Measurements from ENCODE around the gene KASH5. TPM values are rescaled to one million over a fixed set of nuclear protein-coding genes. Genes with fewer than 3 reads are reported as not detected.

Gene KASH5
- total RNA-seq, 5 donors from 2014 or later (not counting 1 experiment from before 2014, with no cell fraction given), result 0.25 to 0.26 TPM; not detected in 3

DNA sequence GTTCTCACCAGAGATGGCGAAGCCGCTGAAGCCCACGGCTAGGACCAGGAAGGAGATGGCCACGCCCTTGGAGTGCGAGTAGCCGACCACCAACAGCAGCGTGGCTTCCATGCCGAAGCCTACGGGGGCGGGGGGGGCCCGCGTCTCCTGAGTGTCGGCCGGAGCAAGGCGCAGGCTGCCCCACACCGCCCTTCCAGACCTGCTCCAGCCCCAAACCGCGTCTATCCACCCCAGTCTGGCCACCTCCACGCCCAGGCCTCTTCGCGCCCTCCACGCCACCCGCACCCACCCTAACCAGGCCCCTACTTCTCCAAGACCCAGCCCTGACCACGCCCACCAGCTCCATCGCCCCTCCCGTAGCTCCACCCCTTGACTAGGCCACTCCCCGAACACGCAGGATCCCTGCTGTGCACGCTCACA is 43.3 kb downstream of the KASH5 start:
- Histone ChIP-seq H3K27ac (ENCODE audit: low read length) (no peak overlapping the region), H3K9me3 (no peaks in the 10 kb centered on the region), H3K36me3 (ENCODE audit: control insufficient read depth in 2 of 2, extremely low read depth in 1 of 2, insufficient read depth in 1 of 2, low read length in 1 of 2) (no peaks in the 10 kb centered on the region), H3K27me3 (replicated peaks in 1 of 2; ENCODE audit: control insufficient read depth in 2 of 2, extremely low read depth in 1 of 2, insufficient read depth in 2 of 2, low read length in 1 of 2) (peaks cover 11 to 100% of the 10 kb centered on the region in 2 experiments), H3K4me3 (ENCODE audit: control insufficient read depth in 1 of 2, extremely low read depth in 1 of 2, low read length in 1 of 2) (no peak overlapping the region), H3K4me1 (ENCODE audit: control insufficient read depth in 1 of 2, extremely low read depth in 1 of 2, insufficient read depth in 2 of 2, low read length in 2 of 2) (peaks cover 7 to 59% of the 10 kb centered on the region in 2 experiments)
- peak in 1 of 4 experiments; percentile 48 for ATAC-seq (replicated peaks in 1 of 4)
- DNase-seq, result peak in 2 of 35 experiments; percentile 29 to 54
- Mint-ChIP-seq H3K4me3 (no peak overlapping the region), H3K9me3 (no peaks in the 10 kb centered on the region), H3K27me3 (peaks cover 70 to 92% of the 10 kb centered on the region in 2 donors), H3K27ac (no peak overlapping the region), H3K36me3 (peaks cover 6% of the 10 kb centered on the region), H3K4me1 (peaks cover 41 to 52% (median 49%) of the 10 kb centered on the region in 3 donors)
- WGBS (ENCODE audit: insufficient coverage), result 39% methylated on average over 24 of the region's 29 CpGs
- ChIA-PET POLR2A (no interaction called here), CTCF (interaction anchor here in 1 of 2 donors (0.6 kb wide), 1 partner anchor 118 kb away, joined by 10 read pairs; no protein-coding TSS in a partner anchor)

DNA sequence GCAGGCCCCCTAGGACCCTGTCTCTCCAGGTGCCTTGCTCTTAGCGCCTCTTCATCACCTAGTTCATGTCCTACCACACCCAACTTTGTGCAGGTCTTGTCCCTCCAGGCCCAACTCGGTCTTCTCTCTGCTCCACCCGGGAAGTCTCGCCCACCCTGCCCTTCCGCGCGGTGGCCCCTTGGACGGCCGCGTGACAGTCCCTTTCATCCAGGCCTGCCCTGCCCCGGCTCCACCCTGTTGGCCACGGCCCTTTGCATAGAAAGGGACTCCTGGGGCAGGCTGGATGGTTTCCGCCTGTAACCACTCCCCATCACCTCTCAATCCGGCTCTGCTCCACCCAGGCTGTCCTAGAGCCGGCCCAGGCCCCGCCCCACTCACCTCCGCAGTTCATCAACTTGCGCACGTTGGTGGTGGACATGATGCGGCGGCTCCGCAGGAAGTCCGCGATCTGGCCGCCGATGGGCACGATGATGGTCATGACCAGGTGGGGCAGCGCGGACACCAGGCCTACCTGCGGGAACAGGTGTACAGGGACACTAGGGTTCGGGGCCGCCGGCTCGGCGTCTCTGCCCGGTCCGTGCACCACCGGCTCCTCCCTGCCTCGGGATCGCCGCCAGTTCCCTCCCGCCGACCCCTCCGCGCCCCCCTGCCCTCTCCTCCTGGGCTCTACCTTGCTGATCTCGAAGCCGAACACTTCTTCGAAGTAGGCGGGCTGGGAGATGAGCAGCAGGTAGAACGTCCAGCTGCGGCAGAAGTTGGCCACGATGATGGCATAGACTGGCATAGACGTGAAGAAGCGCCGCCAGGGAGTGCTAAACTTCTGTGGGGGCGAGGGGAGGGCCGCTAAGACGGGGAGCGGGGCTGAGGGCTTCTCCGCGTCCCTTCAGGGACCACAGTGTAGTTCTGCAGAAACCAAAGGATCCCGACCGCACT is 44.4 kb downstream of the KASH5 start:
- Mint-ChIP-seq H3K9me3 (no peaks in the 10 kb centered on the region), H3K36me3 (no peaks in the 10 kb centered on the region), H3K4me3 (peak overlapping the region in 1 of 3 donors; percentile 42), H3K27me3 (peaks cover 68 to 92% of the 10 kb centered on the region in 2 donors), H3K27ac (peak overlapping the region in 1 of 2 donors; percentile 19), H3K4me1 (peaks cover 37 to 52% (median 45%) of the 10 kb centered on the region in 3 donors)
- Histone ChIP-seq H3K27me3 (replicated peaks in 1 of 2; ENCODE audit: control insufficient read depth in 2 of 2, extremely low read depth in 1 of 2, insufficient read depth in 2 of 2, low read length in 1 of 2) (peaks cover 11 to 100% of the 10 kb centered on the region in 2 experiments), H3K36me3 (ENCODE audit: control insufficient read depth in 2 of 2, extremely low read depth in 1 of 2, insufficient read depth in 1 of 2, low read length in 1 of 2) (no peaks in the 10 kb centered on the region), H3K4me1 (ENCODE audit: control insufficient read depth in 1 of 2, extremely low read depth in 1 of 2, insufficient read depth in 2 of 2, low read length in 2 of 2) (peaks cover 7 to 60% of the 10 kb centered on the region in 2 experiments), H3K27ac (ENCODE audit: low read length) (no peak overlapping the region), H3K9me3 (no peaks in the 10 kb centered on the region), H3K4me3 (ENCODE audit: control insufficient read depth in 1 of 2, extremely low read depth in 1 of 2, low read length in 1 of 2) (peak overlapping the region in 1 of 2 donors; percentile 32)
- POLR2A ChIA-PET, result no interaction called here
- DNase-seq (peak in 4 of 35 experiments; percentile 29 to 50 (median 34)), ATAC-seq (replicated peaks in 1 of 4) (peak; percentile 57 to 61 (median 60))
- WGBS (ENCODE audit: insufficient coverage), result 17% methylated on average over 54 of the region's 63 CpGs
- CTCF ChIA-PET, result no interaction called here

DNA sequence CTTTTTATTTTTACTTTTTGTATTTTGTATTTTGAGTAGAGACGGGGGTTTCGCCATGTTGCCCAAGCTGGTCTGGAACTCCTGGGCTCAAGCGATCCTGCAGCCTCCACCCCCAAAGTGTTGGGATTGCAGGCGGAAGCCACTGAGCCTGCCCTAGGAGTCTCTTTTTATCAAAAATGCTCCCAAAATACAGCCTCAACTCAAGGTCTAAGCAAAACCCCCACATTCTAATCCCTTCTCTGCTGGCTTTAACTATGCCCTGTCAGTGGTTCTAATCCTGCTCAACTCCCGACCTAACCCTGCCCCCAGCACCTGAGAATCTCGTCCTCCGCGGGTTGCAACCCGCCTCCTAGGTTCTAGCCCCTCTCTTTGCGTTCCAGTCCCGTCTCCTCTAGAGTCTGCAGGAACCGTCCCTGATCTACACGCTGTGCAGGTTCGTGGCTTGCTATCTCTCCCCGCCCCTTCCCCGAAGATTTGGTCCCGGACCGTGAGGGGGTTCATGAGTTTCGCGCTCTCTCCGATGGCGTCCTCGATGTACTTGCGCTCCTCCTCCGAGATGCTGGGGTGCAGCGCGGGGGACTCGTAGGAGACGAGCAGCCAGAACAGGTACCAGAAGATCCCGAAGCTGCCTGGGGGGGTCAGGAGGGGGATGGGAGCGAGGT is 45.3 kb downstream of the KASH5 start:
- CTCF ChIA-PET, result no interaction called here
- 25% methylated on average over 15 of the region's 31 CpGs for WGBS (ENCODE audit: insufficient coverage)
- peak overlapping the region in 2 of 3 donors; percentile 9 to 56 for H3K4me3 Mint-ChIP-seq

DNA sequence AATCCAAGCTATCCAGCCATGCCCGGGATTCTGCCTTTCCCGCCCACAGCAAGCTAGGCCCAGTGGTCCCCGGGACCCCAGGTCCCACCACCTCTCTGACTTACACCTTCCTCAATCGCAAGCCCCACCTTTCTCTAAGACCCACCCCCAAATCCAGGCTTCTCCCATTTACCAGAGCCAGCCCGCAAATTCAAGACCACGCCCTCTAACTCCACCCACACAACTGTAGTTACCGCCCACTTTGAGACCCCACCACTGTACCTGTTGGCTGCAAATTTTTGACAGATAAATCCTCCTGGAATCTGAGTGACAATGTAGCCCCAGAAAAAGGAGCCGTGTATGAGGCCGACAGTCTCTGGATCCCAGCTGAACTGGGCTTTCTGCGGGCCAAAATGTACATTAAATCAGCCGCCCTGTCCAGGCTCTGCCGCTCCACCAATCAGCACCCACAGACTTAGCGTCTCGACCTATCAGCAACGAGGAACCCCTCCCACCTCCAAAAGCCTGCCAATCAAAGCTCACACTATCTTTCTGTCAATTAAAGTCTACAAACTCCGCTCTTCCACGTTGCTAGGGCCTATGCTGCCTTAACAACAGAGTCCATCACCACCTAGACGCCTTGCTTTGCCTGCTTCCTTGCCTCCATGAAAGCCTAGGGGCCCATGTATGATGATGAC is 47.0 kb downstream of the KASH5 start:
- Histone ChIP-seq H3K9me3 (no peaks in the 10 kb centered on the region), H3K27ac (ENCODE audit: low read length) (no peak overlapping the region), H3K27me3 (replicated peaks in 1 of 2; ENCODE audit: control insufficient read depth in 2 of 2, extremely low read depth in 1 of 2, insufficient read depth in 2 of 2, low read length in 1 of 2) (peaks cover 19 to 98% of the 10 kb centered on the region in 2 experiments), H3K4me3 (ENCODE audit: control insufficient read depth in 1 of 2, extremely low read depth in 1 of 2, low read length in 1 of 2) (no peak overlapping the region), H3K4me1 (ENCODE audit: control insufficient read depth in 1 of 2, extremely low read depth in 1 of 2, insufficient read depth in 2 of 2, low read length in 2 of 2) (peaks cover 5 to 46% of the 10 kb centered on the region in 2 experiments), H3K36me3 (ENCODE audit: control insufficient read depth in 2 of 2, extremely low read depth in 1 of 2, insufficient read depth in 1 of 2, low read length in 1 of 2) (no peaks in the 10 kb centered on the region)
- Mint-ChIP-seq H3K36me3 (no peaks in the 10 kb centered on the region), H3K27me3 (peaks cover 79 to 96% of the 10 kb centered on the region in 2 donors), H3K27ac (no peak overlapping the region), H3K4me3 (no peak overlapping the region), H3K9me3 (no peaks in the 10 kb centered on the region), H3K4me1 (peaks cover 27 to 51% (median 34%) of the 10 kb centered on the region in 3 donors)
- ATAC-seq (replicated peaks in 1 of 4), result no peak
- no peak for DNase-seq
- ChIA-PET CTCF (no interaction called here), POLR2A (interaction anchor here in 1 of 2 donors (0.5 kb wide), 1 partner anchor 242 kb away, joined by 3 read pairs; the partner anchor contains the start of gene PRMT1)
- WGBS (ENCODE audit: insufficient coverage), result 91% methylated on average over 17 of the region's 18 CpGs

More for the DNA sequence above, 45.3 kb downstream of the KASH5 start:
- H3K9me3 ChIP-seq, result no peaks in the 10 kb centered on the region
- POLR2A ChIA-PET, result no interaction called here
- H3K36me3 ChIP-seq (ENCODE audit: control insufficient read depth in 2 of 2, extremely low read depth in 1 of 2, insufficient read depth in 1 of 2, low read length in 1 of 2), result no peaks in the 10 kb centered on the region
- Mint-ChIP-seq H3K27me3 (peaks cover 73 to 93% of the 10 kb centered on the region in 2 donors), H3K27ac (peak overlapping the region in 1 of 2 donors; percentile 47), H3K36me3 (no peaks in the 10 kb centered on the region), H3K9me3 (no peaks in the 10 kb centered on the region), H3K4me1 (peaks cover 30 to 53% (median 39%) of the 10 kb centered on the region in 3 donors)
- ATAC-seq (replicated peaks in 1 of 4) (no peak), DNase-seq (no peak)
- H3K4me3 ChIP-seq (ENCODE audit: control insufficient read depth in 1 of 2, extremely low read depth in 1 of 2, low read length in 1 of 2), result no peak overlapping the region
- peaks cover 11 to 100% of the 10 kb centered on the region in 2 experiments for H3K27me3 ChIP-seq (replicated peaks in 1 of 2; ENCODE audit: control insufficient read depth in 2 of 2, extremely low read depth in 1 of 2, insufficient read depth in 2 of 2, low read length in 1 of 2)
- H3K27ac ChIP-seq (ENCODE audit: low read length), result no peak overlapping the region
- H3K4me1 ChIP-seq (ENCODE audit: control insufficient read depth in 1 of 2, extremely low read depth in 1 of 2, insufficient read depth in 2 of 2, low read length in 2 of 2), result peaks cover 5 to 51% of the 10 kb centered on the region in 2 experiments

DNA sequence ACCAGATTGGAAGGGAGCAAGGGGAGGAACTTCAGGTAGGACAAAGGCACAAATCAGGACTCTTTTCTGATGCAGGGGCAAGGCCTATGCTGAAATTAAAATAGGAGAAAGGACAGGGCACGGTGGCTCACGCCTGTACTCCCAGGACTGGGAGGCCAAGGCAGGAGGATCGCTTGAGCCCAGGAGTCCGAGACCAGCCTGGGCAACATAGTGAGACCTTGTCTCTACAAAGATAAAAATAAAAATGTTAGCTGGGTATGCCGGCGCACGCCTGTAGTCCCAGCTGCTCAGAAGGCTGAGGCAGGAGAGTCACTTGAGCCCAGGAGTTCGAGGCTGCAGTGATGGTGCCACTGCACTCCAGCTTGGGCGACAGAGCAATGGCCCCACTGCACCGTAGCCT is 47.6 kb downstream of the KASH5 start:
- no peaks in the 10 kb centered on the region for H3K9me3 Mint-ChIP-seq
- Histone ChIP-seq H3K27ac (ENCODE audit: low read length) (no peak overlapping the region), H3K36me3 (ENCODE audit: control insufficient read depth in 2 of 2, extremely low read depth in 1 of 2, insufficient read depth in 1 of 2, low read length in 1 of 2) (no peaks in the 10 kb centered on the region), H3K9me3 (no peaks in the 10 kb centered on the region), H3K4me3 (ENCODE audit: control insufficient read depth in 1 of 2, extremely low read depth in 1 of 2, low read length in 1 of 2) (no peak overlapping the region), H3K27me3 (replicated peaks in 1 of 2; ENCODE audit: control insufficient read depth in 2 of 2, extremely low read depth in 1 of 2, insufficient read depth in 2 of 2, low read length in 1 of 2) (peaks cover 22 to 98% of the 10 kb centered on the region in 2 experiments), H3K4me1 (ENCODE audit: control insufficient read depth in 1 of 2, extremely low read depth in 1 of 2, insufficient read depth in 2 of 2, low read length in 2 of 2) (peaks cover 5 to 49% of the 10 kb centered on the region in 2 experiments)
- peak overlapping the region in 1 of 3 donors; percentile 6 for H3K4me3 Mint-ChIP-seq
- ChIA-PET POLR2A (no interaction called here), CTCF (no interaction called here)
- ATAC-seq (replicated peaks in 1 of 4) (no peak), DNase-seq (no peak)
- 93% methylated on average over 10 of the region's 10 CpGs for WGBS (ENCODE audit: insufficient coverage)
- H3K27ac Mint-ChIP-seq, result no peak overlapping the region
- H3K27me3 Mint-ChIP-seq, result peaks cover 79 to 96% of the 10 kb centered on the region in 2 donors
- no peaks in the 10 kb centered on the region for H3K36me3 Mint-ChIP-seq
- H3K4me1 Mint-ChIP-seq, result peaks cover 29 to 55% (median 34%) of the 10 kb centered on the region in 3 donors
